ENCODE results near the gene HDHD2. TPM values are rescaled to one million over a fixed set of nuclear protein-coding genes. Genes with fewer than 3 reads are reported as not detected.

HDHD2 gene
- polyA plus RNA-seq, 1 donor (not counting 4 experiments of a cell fraction or from before 2014, with no cell fraction given) = 17.7 TPM

- dilution Hi-C loops (cut with MboI; ENCODE audit: extremely low pct_ligation_motif_present, low sequenced_read_pairs) = no loop called here
- Histone ChIP-seq H3K27me3 (ENCODE audit: control insufficient read depth, extremely low read depth, insufficient read depth, low read length) (no peaks in the 10 kb centered on the region), H3K79me2 (ENCODE audit: control insufficient read depth, insufficient read depth, low read length) (no peaks in the 10 kb centered on the region), H3K4me2 (ENCODE audit: control insufficient read depth, extremely low read depth, insufficient read depth, low read depth, low read length) (no peak overlapping the region), H2AFZ (ENCODE audit: control insufficient read depth, low read length) (no peak overlapping the region), H3K36me3 (ENCODE audit: control insufficient read depth in 2 of 2, extremely low read depth in 1 of 2, insufficient read depth in 2 of 2, low read length in 2 of 2) (peaks cover 10 to 14% of the 10 kb centered on the region in 2 experiments), H3K27ac (ENCODE audit: control insufficient read depth, insufficient read depth, low read length) (no peak overlapping the region), H3K9ac (ENCODE audit: control insufficient read depth, extremely low read depth, insufficient read depth, low read length) (no peak overlapping the region), H3K4me1 (ENCODE audit: control insufficient read depth, extremely low read depth, insufficient read depth, low read length) (no peaks in the 10 kb centered on the region), H4K20me1 (ENCODE audit: control insufficient read depth, extremely low read depth, insufficient read depth, low read length) (no peaks in the 10 kb centered on the region), H3K9me1 (ENCODE audit: control insufficient read depth, extremely low read depth, insufficient read depth, low read length) (no peaks in the 10 kb centered on the region), H3K4me3 (ENCODE audit: control insufficient read depth in 2 of 3, extremely low read depth in 1 of 3, insufficient read depth in 2 of 3, low read depth in 1 of 3, low read length in 3 of 3) (no peak overlapping the region), H3K9me3 (ENCODE audit: control insufficient read depth, low read depth, low read length) (no peaks in the 10 kb centered on the region)
- no peak for DNase-seq (ENCODE audit: low read depth, low spot score)
- TF ChIP-seq CTCF (optimal IDR thresholded peaks at IDR 0.05 in 1 of 3, IDR thresholded peaks at IDR 0.05 in 1 of 3, conservative IDR thresholded peaks at IDR 0.05 in 1 of 3; ENCODE audit: extremely low read depth in 1 of 3, insufficient read depth in 2 of 3, low read length in 3 of 3) = no peak
- TF ChIP-seq EZH2 (IDR thresholded peaks at IDR 0.05; ENCODE audit: low read length) = no peak
- FAIRE-seq = no peak
These were observed 36.3 kb downstream of the HDHD2 start for GRCh38 chr18:47113796-47114540.

- H3K27me3 ChIP-seq (ENCODE audit: control insufficient read depth, extremely low read depth, insufficient read depth, low read length) = no peaks in the 10 kb centered on the region
- H3K4me3 ChIP-seq (ENCODE audit: control insufficient read depth in 2 of 3, extremely low read depth in 1 of 3, insufficient read depth in 2 of 3, low read depth in 1 of 3, low read length in 3 of 3) = no peak overlapping the region
- DNase-seq (ENCODE audit: low read depth, low spot score) (no peak), FAIRE-seq (no peak)
- H4K20me1 ChIP-seq (ENCODE audit: control insufficient read depth, extremely low read depth, insufficient read depth, low read length) = no peaks in the 10 kb centered on the region
- H3K79me2 ChIP-seq (ENCODE audit: control insufficient read depth, insufficient read depth, low read length) = no peaks in the 10 kb centered on the region
- dilution Hi-C loops (cut with MboI; ENCODE audit: extremely low pct_ligation_motif_present, low sequenced_read_pairs) = no loop called here
- H3K9me1 ChIP-seq (ENCODE audit: control insufficient read depth, extremely low read depth, insufficient read depth, low read length) = no peaks in the 10 kb centered on the region
- H3K9me3 ChIP-seq (ENCODE audit: control insufficient read depth, low read depth, low read length) = no peaks in the 10 kb centered on the region
- no peak overlapping the region for H3K4me2 ChIP-seq (ENCODE audit: control insufficient read depth, extremely low read depth, insufficient read depth, low read depth, low read length)
- no peak overlapping the region for H3K27ac ChIP-seq (ENCODE audit: control insufficient read depth, insufficient read depth, low read length)
- no peaks in the 10 kb centered on the region for H3K4me1 ChIP-seq (ENCODE audit: control insufficient read depth, extremely low read depth, insufficient read depth, low read length)
- no peak overlapping the region for H3K9ac ChIP-seq (ENCODE audit: control insufficient read depth, extremely low read depth, insufficient read depth, low read length)
- TF ChIP-seq CTCF (optimal IDR thresholded peaks at IDR 0.05 in 1 of 3, IDR thresholded peaks at IDR 0.05 in 1 of 3, conservative IDR thresholded peaks at IDR 0.05 in 1 of 3; ENCODE audit: extremely low read depth in 1 of 3, insufficient read depth in 2 of 3, low read length in 3 of 3) (no peak), EZH2 (IDR thresholded peaks at IDR 0.05; ENCODE audit: low read length) (no peak)
- H3K36me3 ChIP-seq (ENCODE audit: control insufficient read depth in 2 of 2, extremely low read depth in 1 of 2, insufficient read depth in 2 of 2, low read length in 2 of 2) = peaks cover 10 to 21% of the 10 kb centered on the region in 2 experiments
- no peak overlapping the region for H2AFZ ChIP-seq (ENCODE audit: control insufficient read depth, low read length)
These were observed 39.6 kb downstream of the HDHD2 start for GRCh38 chr18:47110492-47111274.

Measured in keratinocyte (primary cell).